ENCODE data around the gene LEFTY2.

DNA sequence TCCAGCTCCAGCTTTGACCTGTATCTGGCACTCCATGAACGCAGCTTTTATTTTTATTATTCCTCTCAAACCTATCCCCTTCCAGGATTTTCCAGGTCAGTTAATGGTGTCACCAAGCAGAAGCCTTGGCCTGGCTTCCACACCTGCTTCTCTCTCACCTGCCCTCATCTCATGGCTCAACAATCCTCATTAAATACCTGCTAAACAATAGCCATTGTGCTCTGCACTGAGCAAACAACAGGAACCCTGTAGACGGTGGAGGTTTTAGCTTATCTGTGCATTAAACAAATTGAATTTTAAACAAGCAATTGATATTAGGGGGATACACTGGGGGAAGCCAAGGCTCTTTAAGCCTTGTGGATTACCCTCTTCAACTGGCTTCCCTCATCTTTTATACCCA, 32.2 kb downstream of the LEFTY2 start:
- TF ChIP-seq, protein P1, sequence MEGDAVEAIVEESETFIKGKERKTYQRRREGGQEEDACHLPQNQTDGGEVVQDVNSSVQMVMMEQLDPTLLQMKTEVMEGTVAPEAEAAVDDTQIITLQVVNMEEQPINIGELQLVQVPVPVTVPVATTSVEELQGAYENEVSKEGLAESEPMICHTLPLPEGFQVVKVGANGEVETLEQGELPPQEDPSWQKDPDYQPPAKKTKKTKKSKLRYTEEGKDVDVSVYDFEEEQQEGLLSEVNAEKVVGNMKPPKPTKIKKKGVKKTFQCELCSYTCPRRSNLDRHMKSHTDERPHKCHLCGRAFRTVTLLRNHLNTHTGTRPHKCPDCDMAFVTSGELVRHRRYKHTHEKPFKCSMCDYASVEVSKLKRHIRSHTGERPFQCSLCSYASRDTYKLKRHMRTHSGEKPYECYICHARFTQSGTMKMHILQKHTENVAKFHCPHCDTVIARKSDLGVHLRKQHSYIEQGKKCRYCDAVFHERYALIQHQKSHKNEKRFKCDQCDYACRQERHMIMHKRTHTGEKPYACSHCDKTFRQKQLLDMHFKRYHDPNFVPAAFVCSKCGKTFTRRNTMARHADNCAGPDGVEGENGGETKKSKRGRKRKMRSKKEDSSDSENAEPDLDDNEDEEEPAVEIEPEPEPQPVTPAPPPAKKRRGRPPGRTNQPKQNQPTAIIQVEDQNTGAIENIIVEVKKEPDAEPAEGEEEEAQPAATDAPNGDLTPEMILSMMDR (IDR thresholded peaks at IDR 0.05; ENCODE audit: insufficient read depth, low read length, poor library complexity, severe bottlenecking), result no peak
- no peak for TF ChIP-seq EZH2phosphoT487 (conservative IDR thresholded peaks at IDR 0.05; ENCODE audit: low read length)

Data from SU-DHL-6 (cell line).